NK-92 (cell line): ENCODE data around the gene RNF181.
"Not testable (repeated sequence)": the region's sequence is repeated elsewhere in the genome, so short reads cannot be mapped to it uniquely, and the experiment has no call there.

Experiments
- DNase-seq: peaks from one replicate; lab custom pipeline; 2025; ENCODE audit not compliant: unreplicated experiment; lab: John Stamatoyannopoulos, UW

The RNF181 gene

DNA sequence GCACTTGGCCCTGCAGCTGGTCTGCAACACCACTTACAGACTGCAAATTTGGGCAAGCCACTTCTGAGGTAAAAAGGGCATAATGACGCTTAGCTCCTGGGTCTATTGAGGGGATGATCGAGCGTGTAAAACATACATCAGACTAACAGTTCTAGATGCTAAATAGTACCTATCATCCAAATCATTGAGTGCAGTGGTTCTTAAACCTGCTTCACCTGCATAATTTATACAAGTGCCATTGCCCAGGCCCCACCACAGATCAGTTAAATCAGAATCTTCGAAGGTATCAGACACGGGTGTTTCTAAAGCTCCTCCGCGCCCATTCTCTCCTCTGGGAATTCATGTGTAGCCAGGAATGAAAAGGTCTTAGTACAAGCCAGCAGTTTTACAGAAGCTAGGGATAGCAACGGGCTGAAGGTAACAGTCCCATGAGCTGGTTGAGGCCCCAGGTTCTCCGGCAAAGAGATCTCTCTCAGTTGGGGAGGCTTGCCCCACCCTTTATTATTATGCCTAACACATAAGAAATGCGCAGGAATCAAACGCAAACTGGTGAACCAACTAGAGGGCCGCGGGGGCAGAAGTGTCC is 737 bp upstream of the RNF181 start:
- no peak for DNase-seq

GRCh38 chr2:85596026-85596333 is 435 bp downstream of the RNF181 start:
- no peak for DNase-seq

DNA sequence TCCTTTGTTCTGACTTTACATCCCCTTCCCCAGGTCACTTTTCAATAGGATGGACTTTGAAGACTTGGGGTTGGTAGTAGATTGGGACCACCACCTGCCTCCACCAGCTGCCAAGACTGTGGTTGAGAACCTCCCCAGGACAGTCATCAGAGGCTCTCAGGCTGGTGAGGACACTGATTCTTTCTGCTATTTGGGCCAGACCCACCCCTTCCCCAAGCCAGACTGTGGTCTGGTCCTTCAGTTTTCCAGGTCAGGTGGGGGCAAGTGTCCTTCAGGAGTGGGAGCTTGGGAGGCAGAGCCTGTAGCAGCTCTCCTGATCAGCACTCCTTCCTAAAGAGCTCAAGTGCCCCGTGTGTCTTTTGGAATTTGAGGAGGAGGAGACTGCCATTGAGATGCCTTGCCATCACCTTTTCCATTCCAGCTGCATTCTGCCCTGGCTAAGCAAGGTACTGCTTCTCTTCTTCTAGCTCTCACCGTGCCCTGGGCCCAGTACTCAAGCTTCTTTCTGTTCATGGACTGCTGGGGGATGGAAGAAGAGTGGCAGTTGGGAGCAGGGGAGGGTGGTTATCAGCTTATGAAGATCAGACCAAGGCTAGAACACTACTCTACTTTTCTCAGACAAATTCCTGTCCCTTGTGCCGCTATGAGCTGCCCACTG is 1.1 kb downstream of the RNF181 start:
- no peak for DNase-seq

DNA sequence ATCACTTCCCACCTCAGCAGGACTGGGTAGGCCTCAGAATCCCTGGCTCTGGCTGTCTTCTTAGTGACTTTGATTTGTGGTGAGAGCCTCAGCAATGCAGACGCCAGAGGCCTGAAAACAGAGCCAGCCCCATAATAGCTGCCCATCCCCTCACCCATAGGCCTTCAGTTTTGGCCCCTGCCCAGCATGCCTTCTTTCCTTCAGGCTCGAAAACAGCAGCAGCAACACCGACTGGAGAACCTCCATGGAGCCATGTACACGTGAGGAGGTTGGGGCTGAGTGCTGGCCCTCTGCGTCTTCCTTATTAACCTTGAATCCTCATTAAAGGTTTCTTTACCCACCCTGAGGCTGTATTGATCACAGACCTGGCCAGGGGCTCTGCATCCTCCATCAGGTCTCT is 1.7 kb downstream of the RNF181 start:
- DNase-seq: no peak

DNA sequence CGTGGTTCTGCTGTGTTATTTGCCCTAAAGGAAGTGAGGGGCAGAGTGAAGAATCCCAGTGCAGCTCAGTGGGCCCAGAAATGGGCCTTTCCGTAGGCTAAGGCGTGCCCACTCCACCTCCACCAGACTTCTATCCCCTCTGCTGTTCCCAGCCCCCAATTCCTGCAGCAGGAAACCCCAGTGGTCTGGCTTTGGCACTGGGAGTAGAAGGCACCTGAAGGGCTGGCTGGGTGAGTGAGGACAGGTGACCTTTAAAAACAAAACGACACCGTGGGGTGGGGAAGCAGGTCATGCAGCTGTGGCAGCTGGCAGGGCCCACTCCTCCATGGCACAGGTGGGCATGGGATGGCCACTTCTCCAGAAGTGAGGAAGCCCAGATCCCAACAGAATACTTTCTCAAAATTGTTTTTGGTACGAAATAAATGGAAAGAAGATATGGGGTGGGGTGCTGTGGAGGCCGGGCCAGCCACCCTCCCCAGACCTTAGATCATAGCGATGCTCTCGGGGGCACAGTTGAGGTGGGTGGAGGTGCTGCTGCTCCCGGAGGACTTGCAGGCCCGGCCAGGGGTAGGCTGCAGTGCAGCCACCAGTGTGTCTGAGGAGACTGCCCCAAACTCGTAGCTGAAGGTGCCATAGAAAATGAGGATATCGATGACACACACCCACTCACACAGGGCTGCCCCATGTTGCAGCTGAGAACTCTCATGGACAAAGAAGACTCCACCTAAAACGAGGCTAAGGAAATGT is 3.2 kb downstream of the RNF181 start:
- DNase-seq: no peak

- no peak for DNase-seq
Observed at GRCh38 chr2:85599468-85600234, 4.1 kb downstream of the RNF181 start.

DNA sequence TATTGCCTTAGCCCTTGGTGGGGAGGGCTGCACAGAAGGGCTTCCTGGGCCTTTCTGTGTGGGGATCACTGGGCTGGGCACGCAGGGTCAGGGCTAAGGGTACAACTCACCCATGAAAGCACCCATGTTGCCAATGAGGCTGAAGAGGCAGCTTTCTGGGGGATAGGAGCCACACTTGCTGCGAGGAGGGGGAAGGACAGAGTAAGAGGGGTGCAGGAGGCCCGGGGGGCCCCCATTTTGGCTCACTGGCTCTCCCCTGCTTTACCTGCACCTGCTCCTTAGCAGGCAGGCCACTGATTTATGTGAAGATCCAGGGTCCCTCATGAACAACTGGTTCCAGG is 4.7 kb downstream of the RNF181 start:
- DNase-seq: no peak

- no peak for DNase-seq
Observed at GRCh38 chr2:85600951-85601770, 5.6 kb downstream of the RNF181 start.

- DNase-seq: no peak
Observed at GRCh38 chr2:85601771-85602475, 6.4 kb downstream of the RNF181 start.

DNA sequence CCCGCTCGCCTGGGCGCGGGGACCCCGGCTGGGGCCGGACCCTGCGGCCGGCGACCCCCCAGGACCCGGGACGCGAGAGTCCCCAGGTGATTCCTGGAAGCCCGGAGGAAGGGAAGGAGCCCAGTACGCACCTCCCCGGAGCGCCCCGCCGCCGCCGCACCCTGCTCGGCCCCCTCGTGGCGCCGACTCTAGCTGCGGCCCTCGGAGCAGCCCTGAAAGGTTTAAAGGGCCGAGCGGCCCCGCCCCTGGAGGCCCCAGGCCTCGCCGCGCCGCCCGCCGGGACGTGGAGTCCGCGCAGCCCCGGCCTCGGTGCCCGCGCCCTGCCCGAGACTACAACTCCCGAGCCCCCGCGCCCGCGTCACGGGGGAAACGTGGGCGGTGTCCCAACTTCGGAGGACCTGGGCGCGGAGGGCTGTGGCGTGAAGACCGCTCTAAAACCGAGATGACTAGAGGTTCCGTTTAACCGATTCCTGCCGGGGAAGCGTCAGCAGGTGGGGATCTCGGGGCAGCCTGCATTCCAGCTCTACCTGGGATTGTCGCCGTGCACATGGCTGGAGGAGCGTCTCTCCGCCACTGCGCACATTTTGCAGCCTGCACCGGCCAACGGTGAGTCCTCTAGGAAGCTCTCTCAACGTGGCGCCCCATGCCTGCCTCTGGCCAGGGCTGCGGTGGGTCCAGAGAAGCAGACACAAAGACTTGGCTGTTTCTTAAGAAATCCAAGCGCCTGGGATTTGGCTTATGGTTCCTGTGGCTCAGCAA is 7.1 kb downstream of the RNF181 start, which contains the start of gene TMEM150A:
TMEM150A (minus strand) TSS at position 223 of the 759 bp plus-strand sequence. CDS start 750 bp downstream, outside the sequence.
- no peak for DNase-seq

DNA sequence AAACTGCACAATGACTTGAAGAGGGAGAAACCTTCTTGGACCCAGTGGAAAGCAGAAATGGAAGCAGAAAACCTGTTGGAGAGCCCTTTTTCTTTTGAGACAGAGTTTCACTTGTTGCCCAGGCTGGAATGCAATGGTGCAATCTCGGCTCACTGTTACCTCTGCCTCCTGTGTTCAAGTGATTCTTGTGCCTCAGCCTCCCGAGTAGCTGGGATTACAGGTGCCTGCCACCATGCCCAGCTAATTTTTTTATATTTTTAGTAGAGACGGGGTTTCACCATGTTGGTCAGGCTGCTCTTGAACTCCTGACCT is 8.5 kb downstream of the RNF181 start:
- DNase-seq: not testable (repeated sequence)

GRCh38 chr2:85604568-85605339 is 9.2 kb downstream of the RNF181 start:
- no peak for DNase-seq

DNA sequence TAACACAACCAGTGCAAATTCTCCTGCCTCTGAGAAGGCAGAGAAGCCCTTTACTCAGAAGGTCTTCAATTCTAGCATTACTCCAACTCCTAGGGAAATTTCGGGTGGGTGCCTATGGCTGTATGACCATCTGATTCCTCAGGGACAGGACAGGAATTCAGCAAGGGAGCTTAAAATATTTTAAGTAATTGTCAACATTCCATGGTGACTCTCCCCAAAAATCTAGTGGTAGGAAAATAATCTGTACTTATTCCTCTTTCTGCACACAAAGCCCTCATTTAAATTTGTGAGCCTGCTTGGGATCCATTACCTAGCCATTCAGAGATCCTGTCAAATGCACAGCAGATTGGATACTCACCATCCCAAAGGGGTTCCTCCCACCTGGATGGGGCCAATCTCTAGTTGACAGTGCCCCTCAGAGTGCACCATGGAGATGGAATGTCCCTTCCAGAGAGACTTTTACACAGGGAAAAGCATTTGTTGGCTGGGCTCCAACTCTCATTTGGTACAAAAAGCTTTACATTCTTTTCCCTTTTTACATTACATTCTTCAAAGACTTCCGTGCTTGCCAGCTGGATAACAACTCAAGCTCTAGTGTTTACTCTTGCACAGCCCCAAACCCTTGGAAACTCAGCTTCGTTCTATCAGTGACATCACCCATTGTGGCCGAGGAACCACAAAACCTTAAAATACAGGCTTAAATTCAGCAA is 10.0 kb downstream of the RNF181 start:
- DNase-seq: no peak

GRCh38 chr2:85606116-85606455 is 10.5 kb downstream of the RNF181 start:
- DNase-seq: no peak

- DNase-seq: no peak
Observed at GRCh38 chr2:85607268-85608215, 12.0 kb downstream of the RNF181 start.

DNA sequence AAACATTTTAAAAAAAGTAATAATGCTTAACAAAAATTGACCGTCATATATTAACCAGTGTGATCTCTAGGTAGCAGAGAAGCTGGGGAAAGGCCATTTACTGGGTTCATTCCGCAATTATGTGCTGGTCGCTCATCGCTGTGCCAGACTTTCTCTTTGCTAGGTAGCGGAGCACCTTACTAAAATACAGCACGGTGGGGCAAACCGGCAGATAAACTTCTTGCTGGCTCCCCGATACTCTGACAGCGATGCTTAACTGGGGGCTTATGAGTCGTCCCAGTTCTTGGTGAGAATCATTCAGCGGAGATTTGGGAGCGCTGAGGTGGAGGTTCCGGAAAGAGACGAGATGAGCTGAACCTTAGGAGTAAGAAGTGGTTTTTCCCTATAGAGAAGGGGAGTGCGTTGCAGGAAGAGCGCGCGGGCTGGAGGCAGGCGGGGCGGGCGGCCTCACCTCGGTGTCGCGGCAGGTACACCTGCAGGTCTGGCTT is 15.7 kb downstream of the RNF181 start:
- DNase-seq: no peak
